IMR-90 (cell line): Measurements from ENCODE around the gene COPS7A. TPM values are rescaled to one million over a fixed set of nuclear protein-coding genes. Genes with fewer than 3 reads are reported as not detected.

Source experiments
- ATAC-seq: fragments of 200-7000 bp; cut with Tn5 transposase; 2 replicates; pipeline ENCODE4 v1.9.1; 2020; ENCODE audit warnings: low read depth, mild to moderate bottlenecking, moderate library complexity
- BruUV-seq: library from RNA; stranded (reverse); fragments of 400-500 nt; replicated peaks from 2 replicates; lab custom pipeline; 2021; lab: Mats Ljungman, UMichigan
- CTCF ChIA-PET: fragments of 300-600 bp; formaldehyde crosslinking; extraction: SDS; loops from one replicate; lab custom pipeline; 2021; ENCODE audit warnings: antibody characterized with exemption; lab: Yijun Ruan, JAX
- POLR2A ChIA-PET: fragments of 300-600 bp; sonication (Branson Sonifier 250); formaldehyde crosslinking; loops from one replicate; lab custom pipeline; 2022; ENCODE audit warnings: antibody characterized with exemption; ENCODE audit not compliant: unreplicated experiment; lab: Charles Lee
- DNase-seq: peaks from one replicate; pipeline ENCODE4 v3.0.0; 2013
- H2AFZ ChIP-seq: replicated peaks from 2 replicates; pipeline ENCODE3; 2013; ENCODE audit warnings: low read length, mild to moderate bottlenecking; ENCODE audit not compliant: poor library complexity
- H2AK5ac ChIP-seq: 2 replicates; pipeline ENCODE4 v1.6.1; 2013; ENCODE audit warnings: low read depth, low read length, inconsistent platforms
- H2AK9ac ChIP-seq: replicated peaks from 2 replicates; pipeline ENCODE3; 2013; ENCODE audit warnings: mild to moderate bottlenecking, low read depth, low read length, moderate library complexity; ENCODE audit not compliant: poor library complexity
- H2BK120ac ChIP-seq: 2 replicates; pipeline ENCODE4 v1.6.1; 2013; ENCODE audit warnings: low read depth, low read length, inconsistent platforms
- H2BK15ac ChIP-seq: 3 replicates; pipeline ENCODE4 v1.6.1; 2013; ENCODE audit warnings: low read depth, low read length, inconsistent platforms
- H2BK20ac ChIP-seq: 2 replicates; pipeline ENCODE4 v1.6.1; 2013; ENCODE audit warnings: low read depth, mild to moderate bottlenecking, inconsistent platforms, low read length, moderate library complexity
- H2BK5ac ChIP-seq: 2 replicates; pipeline ENCODE4 v1.6.1; 2013; ENCODE audit warnings: mild to moderate bottlenecking, low read depth, low read length, inconsistent platforms; ENCODE audit not compliant: poor library complexity, severe bottlenecking
- H3K14ac ChIP-seq: replicated peaks from 2 replicates; pipeline ENCODE4 v1.6.1; 2013; ENCODE audit warnings: low read depth, low read length, inconsistent platforms
- H3K18ac ChIP-seq: 2 replicates; pipeline ENCODE4 v1.6.1; 2013; ENCODE audit warnings: low read depth, low read length, control low read depth
- H3K23ac ChIP-seq: 2 replicates; pipeline ENCODE4 v1.6.1; 2013; ENCODE audit warnings: low read depth, low read length, inconsistent platforms
- H3K27ac ChIP-seq: 2 replicates; pipeline ENCODE4 v1.5.1; 2013; ENCODE audit warnings: mild to moderate bottlenecking, control low read depth, low read length; ENCODE audit not compliant: insufficient read depth
- H3K27me3 ChIP-seq: 2 replicates; pipeline ENCODE4 v1.6.1; 2013; ENCODE audit warnings: low read length; ENCODE audit not compliant: control insufficient read depth, insufficient read depth
- H3K36me3 ChIP-seq: 2 replicates; pipeline ENCODE4 v1.6.1; 2013; ENCODE audit warnings: low read length, mixed read lengths; ENCODE audit not compliant: control insufficient read depth, insufficient read depth
- H3K4ac ChIP-seq: 2 replicates; pipeline ENCODE4 v1.6.1; 2013; ENCODE audit warnings: low read depth, low read length, inconsistent platforms
- H3K4me1 ChIP-seq: 2 replicates; pipeline ENCODE4 v1.6.1; 2013; ENCODE audit warnings: low read length, mixed read lengths; ENCODE audit not compliant: control insufficient read depth, insufficient read depth
- H3K4me2 ChIP-seq: 2 replicates; pipeline ENCODE4 v1.6.1; 2013; ENCODE audit warnings: low read depth, mild to moderate bottlenecking, control low read depth, low read length, moderate library complexity
- H3K4me3 ChIP-seq: 2 replicates; pipeline ENCODE4 v1.5.1; 2013; ENCODE audit warnings: low read depth, mild to moderate bottlenecking, control low read depth, low read length, moderate library complexity; ENCODE audit not compliant: insufficient read depth
- H3K56ac ChIP-seq: 2 replicates; pipeline ENCODE4 v1.6.1; 2013; ENCODE audit warnings: low read length, inconsistent platforms; ENCODE audit not compliant: insufficient read depth; ENCODE audit errors: extremely low read depth
- H3K79me1 ChIP-seq, 2 experiments: 2 replicates each; pipeline ENCODE4 v1.6.1; 2013; ENCODE audit warnings: low read length in 2 of 2, inconsistent platforms in 1 of 2, low read depth in 1 of 2
- H3K9ac ChIP-seq: 2 replicates; pipeline ENCODE4 v1.6.1; 2013; ENCODE audit warnings: low read depth, low read length, control low read depth
- H3K9me1 ChIP-seq: 2 replicates; pipeline ENCODE4 v1.6.1; 2013; ENCODE audit warnings: low read length, inconsistent platforms; ENCODE audit not compliant: insufficient read depth
- H3K9me3 ChIP-seq: 2 replicates; pipeline ENCODE4 v1.6.1; 2013; ENCODE audit warnings: low read length; ENCODE audit not compliant: control insufficient read depth, insufficient read depth
- H4K20me1 ChIP-seq: 2 replicates; pipeline ENCODE4 v1.6.1; 2013; ENCODE audit warnings: low read length, inconsistent platforms; ENCODE audit not compliant: insufficient read depth
- H4K5ac ChIP-seq: 2 replicates; pipeline ENCODE4 v1.6.1; 2013; ENCODE audit warnings: mild to moderate bottlenecking, low read depth, low read length, control low read depth
- H4K8ac ChIP-seq, 2 experiments: 2 replicates each; pipeline ENCODE4 v1.6.1; 2013; ENCODE audit warnings: low read depth in 2 of 2, low read length in 2 of 2, control low read depth in 1 of 2, inconsistent platforms in 1 of 2
- H4K91ac ChIP-seq: 2 replicates; pipeline ENCODE4 v1.6.1; 2013; ENCODE audit warnings: low read depth, low read length, inconsistent platforms; ENCODE audit not compliant: insufficient read depth
- FOS ChIP-seq: fragments of 150-350 bp; IDR thresholded peaks from 2 replicates; pipeline ENCODE4 v1.6.1; 2016; ENCODE audit warnings: low read depth, low read length
- MAFK ChIP-seq: IDR thresholded peaks from 2 replicates; pipeline ENCODE4 v1.6.1; 2012; ENCODE audit warnings: low read depth, low read length, improper control_type of control experiment
- MAZ ChIP-seq: IDR thresholded peaks from 2 replicates; pipeline ENCODE4 v1.6.1; 2012; ENCODE audit warnings: low read depth, mild to moderate bottlenecking, low read length, improper control_type of control experiment, moderate library complexity, borderline replicate concordance
- MXI1 ChIP-seq: IDR thresholded peaks from 2 replicates; pipeline ENCODE4 v1.6.1; 2012; ENCODE audit warnings: low read depth, mild to moderate bottlenecking, low read length, moderate library complexity, borderline replicate concordance
- NFE2L2 ChIP-seq: fragments of 150-350 bp; IDR thresholded peaks from 2 replicates; pipeline ENCODE4 v1.6.1; 2016; ENCODE audit warnings: low read depth, mild to moderate bottlenecking, low read length
- POLR2A ChIP-seq: IDR thresholded peaks from 2 replicates; pipeline ENCODE4 v1.6.1; 2012; ENCODE audit warnings: mild to moderate bottlenecking, low read depth, low read length
- WGBS, 2 experiments: methylation state at CpG; one replicate each; pipeline versions ENCODE4 v1.1.5 to v1.1.7; 2013; ENCODE audit warnings: missing lambda C conversion rate in 2 of 2; ENCODE audit not compliant: insufficient read length in 1 of 2; ENCODE audit errors: extremely low coverage in 2 of 2; 5-methylcytosine and 5-hydroxymethylcytosine counted together
- dilution Hi-C: fragments of 300-500 bp; cut with HindIII; formaldehyde crosslinking; loops from one replicate; pipeline ENCODE4 v1.14.3; 2018; ENCODE audit warnings: low sequenced_read_pairs; ENCODE audit not compliant: unreplicated experiment
- in situ Hi-C: fragments of 300-500 bp; cut with MboI; formaldehyde crosslinking; loops from 3 replicates; pipeline ENCODE4 v1.14.3; 2019; ENCODE audit warnings: low sequenced_read_pairs, inconsistent platforms, mixed read lengths
- intact Hi-C: fragments of 100-400 bp; cut with micrococcal nuclease; formaldehyde crosslinking; loops from 2 replicates; pipeline ENCODE4 v1.10.0; 2022
- polyA plus RNA-seq, 3 experiments: library from polyadenylated mRNA; depleted of rRNA; stranded (reverse); fragments of >200 nt; gene quantifications; 2 replicates each; pipeline ENCODE4 v1.2.3, GENCODE V29; 2012; ENCODE audit warnings: low replicate concordance in 1 of 3
- total RNA-seq: library from RNA; depleted of rRNA; stranded (reverse); fragments of >200 nt; gene quantifications from 2 replicates; pipeline ENCODE4 v1.2.3, GENCODE V29; 2012
- TF ChIP-seq, protein P1 (sequence below): conservative IDR thresholded peaks from 2 replicates; pipeline ENCODE4 v1.5.1; 2012; ENCODE audit warnings: mild to moderate bottlenecking, low read depth, low read length, improper control_type of control experiment
- TF ChIP-seq, protein P2 (sequence below): fragments of 150-350 bp; IDR thresholded peaks from 2 replicates; pipeline ENCODE4 v1.6.1; 2017; ENCODE audit warnings: mild to moderate bottlenecking, antibody characterized with exemption, low read length, low read depth

The COPS7A gene
- total and polyA plus RNA-seq, 2 of the 4 experiments (the other 2 are of a cell fraction), result 58.8 to 135 TPM

DNA sequence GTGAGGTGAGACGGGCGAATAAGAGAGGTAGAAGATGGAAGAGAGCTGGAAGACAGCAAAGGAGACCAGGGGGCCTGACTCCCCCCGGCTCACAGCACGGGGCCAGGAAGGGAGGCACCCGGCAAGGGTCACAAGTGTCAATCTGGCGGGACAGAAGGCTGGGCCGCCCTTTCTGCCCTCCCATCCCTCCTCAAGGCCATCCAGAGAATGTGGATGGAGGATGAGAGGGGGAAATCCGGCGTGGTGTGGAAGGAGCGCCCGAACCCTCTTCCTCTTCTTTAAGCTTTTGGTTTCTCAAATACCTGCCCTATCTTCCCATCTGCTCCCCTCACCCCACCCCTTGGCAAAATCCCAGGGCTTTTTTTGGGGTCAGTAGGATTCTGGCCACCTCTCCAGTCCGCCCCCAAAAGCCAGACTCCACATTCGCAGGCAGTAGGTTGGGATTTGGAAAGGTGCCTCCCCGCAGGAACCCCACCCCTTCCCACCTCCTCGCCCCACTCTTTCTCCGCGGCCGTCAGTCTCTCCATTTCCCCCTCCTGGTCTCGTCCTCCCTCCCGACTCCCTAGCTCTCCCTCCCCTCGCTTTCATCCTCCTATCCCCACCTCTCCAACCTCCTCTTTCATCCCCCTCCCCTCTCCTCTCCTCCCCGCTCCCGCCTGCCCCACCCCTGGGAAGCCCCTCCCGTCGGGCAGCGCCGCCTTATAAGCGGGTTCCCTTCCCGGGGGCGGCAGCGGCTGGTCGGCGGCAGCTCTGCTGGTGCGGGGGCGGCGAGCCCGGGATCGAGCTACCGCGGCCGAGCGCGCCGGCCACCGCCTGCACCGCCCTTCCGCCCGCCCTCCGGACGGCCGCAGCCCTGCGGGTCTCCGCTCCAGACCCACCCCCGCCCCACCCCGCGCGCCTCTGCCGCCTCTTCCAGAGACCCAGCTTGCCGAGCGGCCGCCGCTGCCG lies 42.1 kb downstream of the COPS7A start, which contains the start of gene PTMS:
Gene PTMS, plus strand, starts transcription at position 730 of the 948 bp plus-strand sequence. CDS start 343 bp downstream, outside the sequence.
- H2BK120ac ChIP-seq, result peak within 1 kb of the TSS; percentile 81
- peak within 1 kb of the TSS; percentile 67 for H3K4me3 ChIP-seq
- H4K5ac ChIP-seq, result peak within 1 kb of the TSS; percentile 52
- no peaks in the 10 kb centered on the region for H3K9me3 ChIP-seq
- H3K4ac ChIP-seq, result peak within 1 kb of the TSS; percentile 97
- peak within 1 kb of the TSS; percentile 94; the same call in 2 of the 3 replicates for H2BK15ac ChIP-seq
- H3K23ac ChIP-seq, result peak within 1 kb of the TSS; percentile 97
- intact Hi-C loops (loop anchor here (10.0 kb wide), 1 partner anchor 151 kb away; no protein-coding TSS in a partner anchor), in situ Hi-C loops (no loop called here), dilution Hi-C loops (no loop called here)
- peaks cover 22% of the 10 kb centered on the region for H3K4me1 ChIP-seq
- H2BK20ac ChIP-seq, result peak within 1 kb of the TSS; percentile 83
- 0% methylated on average over 21 of the region's 63 CpGs; no CpG with 5 or more reads in 1 of the 2 experiments for WGBS, 2 experiments
- H2AK9ac ChIP-seq, result peak within 1 kb of the TSS; percentile 99
- H3K4me2 ChIP-seq, result peak within 1 kb of the TSS; percentile 83
- ChIA-PET CTCF (interaction anchor here (0.6 to 3.2 kb wide), 4 partner anchors 12 to 59 kb away, joined by 3 to 27 read pairs (median 4); partner anchors contain the start of genes CD4 and MLF2), POLR2A (interaction anchor here (0.5 to 2.5 kb wide), 6 partner anchors 9 to 153 kb away, joined by 3 to 21 read pairs (median 4); partner anchors contain the start of gene MLF2)
- peaks cover 35% of the 10 kb centered on the region for H4K20me1 ChIP-seq
- peaks cover 25 to 62% of the 10 kb centered on the region in 2 experiments for H3K79me1 ChIP-seq
- BruUV-seq, result no TSS peak
- peak within 1 kb of the TSS; percentile 85 for H3K27ac ChIP-seq
- H4K91ac ChIP-seq, result peak within 1 kb of the TSS; percentile 91
- peak within 1 kb of the TSS; percentile 94 for H2AK5ac ChIP-seq
- TF ChIP-seq, protein P1, sequence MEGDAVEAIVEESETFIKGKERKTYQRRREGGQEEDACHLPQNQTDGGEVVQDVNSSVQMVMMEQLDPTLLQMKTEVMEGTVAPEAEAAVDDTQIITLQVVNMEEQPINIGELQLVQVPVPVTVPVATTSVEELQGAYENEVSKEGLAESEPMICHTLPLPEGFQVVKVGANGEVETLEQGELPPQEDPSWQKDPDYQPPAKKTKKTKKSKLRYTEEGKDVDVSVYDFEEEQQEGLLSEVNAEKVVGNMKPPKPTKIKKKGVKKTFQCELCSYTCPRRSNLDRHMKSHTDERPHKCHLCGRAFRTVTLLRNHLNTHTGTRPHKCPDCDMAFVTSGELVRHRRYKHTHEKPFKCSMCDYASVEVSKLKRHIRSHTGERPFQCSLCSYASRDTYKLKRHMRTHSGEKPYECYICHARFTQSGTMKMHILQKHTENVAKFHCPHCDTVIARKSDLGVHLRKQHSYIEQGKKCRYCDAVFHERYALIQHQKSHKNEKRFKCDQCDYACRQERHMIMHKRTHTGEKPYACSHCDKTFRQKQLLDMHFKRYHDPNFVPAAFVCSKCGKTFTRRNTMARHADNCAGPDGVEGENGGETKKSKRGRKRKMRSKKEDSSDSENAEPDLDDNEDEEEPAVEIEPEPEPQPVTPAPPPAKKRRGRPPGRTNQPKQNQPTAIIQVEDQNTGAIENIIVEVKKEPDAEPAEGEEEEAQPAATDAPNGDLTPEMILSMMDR, result no peak
- TF ChIP-seq NFE2L2, result no peak
- TF ChIP-seq POLR2A, result peak; percentile 91
- TF ChIP-seq MAZ, result peak; percentile 94; the same call in 1 of the 2 replicates
- TF ChIP-seq, protein P2, sequence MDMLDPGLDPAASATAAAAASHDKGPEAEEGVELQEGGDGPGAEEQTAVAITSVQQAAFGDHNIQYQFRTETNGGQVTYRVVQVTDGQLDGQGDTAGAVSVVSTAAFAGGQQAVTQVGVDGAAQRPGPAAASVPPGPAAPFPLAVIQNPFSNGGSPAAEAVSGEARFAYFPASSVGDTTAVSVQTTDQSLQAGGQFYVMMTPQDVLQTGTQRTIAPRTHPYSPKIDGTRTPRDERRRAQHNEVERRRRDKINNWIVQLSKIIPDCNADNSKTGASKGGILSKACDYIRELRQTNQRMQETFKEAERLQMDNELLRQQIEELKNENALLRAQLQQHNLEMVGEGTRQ, result no peak
- no peak for TF ChIP-seq FOS
- no peak for TF ChIP-seq MXI1
- TF ChIP-seq MAFK, result no peak
- peak within 1 kb of the TSS; percentile 79; the same call in 1 of the 2 replicates for H3K56ac ChIP-seq
- H2AFZ ChIP-seq, result peak within 1 kb of the TSS; percentile 86
- no peaks in the 10 kb centered on the region for H3K27me3 ChIP-seq
- ATAC-seq, result peak; percentile 45
- peak within 1 kb of the TSS; percentile 51 for H3K18ac ChIP-seq
- peak within 1 kb of the TSS; percentile 38 to 90 for H4K8ac ChIP-seq
- peaks cover 23% of the 10 kb centered on the region for H3K9me1 ChIP-seq
- peak within 1 kb of the TSS; percentile 82 for H2BK5ac ChIP-seq
- H3K36me3 ChIP-seq, result peaks cover 10% of the 10 kb centered on the region
- peak; percentile 92 for DNase-seq
- H3K14ac ChIP-seq, result peak within 1 kb of the TSS; percentile 97
- peak within 1 kb of the TSS; percentile 73 for H3K9ac ChIP-seq
